ENCODE results near the gene CYP4F8. TPM values are rescaled to one million over a fixed set of nuclear protein-coding genes. Genes with fewer than 3 reads are reported as not detected.
"Not testable (repeated sequence)": the region's sequence is repeated elsewhere in the genome, so short reads cannot be mapped to it uniquely, and the experiment has no call there.

The CYP4F8 gene
- total RNA-seq, 2 experiments from 2014 or later = not detected

GRCh38 chr19:15649526-15649925 is 34.5 kb downstream of the CYP4F8 start:
- Mint-ChIP-seq H3K4me3 (no peak overlapping the region), H3K36me3 (ENCODE audit: low read depth) (no peaks in the 10 kb centered on the region), H3K27me3 (peaks cover 45% of the 10 kb centered on the region), H3K4me1 (ENCODE audit: low read depth) (no peaks in the 10 kb centered on the region), H3K9me3 (no peaks in the 10 kb centered on the region), H3K27ac (no peak overlapping the region)
- DNase-seq (no peak), ATAC-seq (ENCODE audit: poor library complexity) (no peak)
- intact Hi-C loops (cut with DNase I, micrococcal nuclease) = no loop called here
- Histone ChIP-seq H3K9me3 (ENCODE audit: control insufficient read depth in 1 of 2, insufficient read depth in 1 of 2, low read length in 2 of 2) (no peaks in the 10 kb centered on the region), H3K4me3 (ENCODE audit: low read length) (no peak overlapping the region), H3K36me3 (ENCODE audit: insufficient read depth, low read length) (no peaks in the 10 kb centered on the region), H3K27ac (ENCODE audit: low read depth in 1 of 2, low read length in 2 of 2) (no peak overlapping the region), H3K4me1 (ENCODE audit: insufficient read depth, low read length) (no peaks in the 10 kb centered on the region), H3K27me3 (ENCODE audit: control insufficient read depth in 1 of 2, insufficient read depth in 2 of 2, low read length in 2 of 2) (peaks cover 2 to 7% of the 10 kb centered on the region in 2 experiments)
- TF ChIP-seq CTCF (IDR thresholded peaks at IDR 0.05) = no peak
- CTCF ChIA-PET = no interaction called here
- POLR2A ChIA-PET = no interaction called here

- peaks cover 49% of the 10 kb centered on the region for H3K27me3 Mint-ChIP-seq
Observed at GRCh38 chr19:15650123-15650522, 35.1 kb downstream of the CYP4F8 start.

DNA sequence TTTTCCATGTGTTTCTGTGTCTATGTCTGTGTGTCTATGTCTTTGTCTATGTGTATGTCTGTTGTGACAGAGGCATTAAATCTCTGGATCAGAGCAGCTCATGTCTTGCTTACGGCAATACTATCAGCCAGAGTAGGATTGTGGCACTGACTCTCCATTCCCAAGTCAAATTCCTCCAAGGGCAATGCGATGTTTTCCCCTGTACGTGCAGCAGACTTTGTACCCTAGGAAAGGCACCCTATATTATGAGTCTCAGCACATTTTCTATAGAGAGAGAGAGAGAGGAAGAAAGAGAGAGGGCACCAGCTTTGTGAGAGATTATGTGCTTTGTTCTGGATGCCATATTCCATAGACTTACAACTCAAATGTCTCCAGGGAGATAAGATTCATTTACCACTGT is 36.8 kb downstream of the CYP4F8 start:
- Histone ChIP-seq H3K27ac (ENCODE audit: low read depth in 1 of 2, low read length in 2 of 2) (no peak overlapping the region), H3K36me3 (ENCODE audit: insufficient read depth, low read length) (no peaks in the 10 kb centered on the region), H3K4me1 (ENCODE audit: insufficient read depth, low read length) (no peaks in the 10 kb centered on the region), H3K27me3 (ENCODE audit: control insufficient read depth in 1 of 2, insufficient read depth in 2 of 2, low read length in 2 of 2) (peaks cover 0 to 14% of the 10 kb centered on the region in 2 experiments), H3K9me3 (ENCODE audit: control insufficient read depth in 1 of 2, insufficient read depth in 1 of 2, low read length in 2 of 2) (no peaks in the 10 kb centered on the region), H3K4me3 (ENCODE audit: low read length) (no peak overlapping the region)
- Mint-ChIP-seq H3K36me3 (ENCODE audit: low read depth) (no peaks in the 10 kb centered on the region), H3K27ac (no peak overlapping the region), H3K27me3 (peaks cover 52% of the 10 kb centered on the region), H3K4me3 (no peak overlapping the region), H3K9me3 (no peaks in the 10 kb centered on the region), H3K4me1 (ENCODE audit: low read depth) (no peaks in the 10 kb centered on the region)
- ATAC-seq (ENCODE audit: poor library complexity) = no peak
- intact Hi-C loops (cut with DNase I, micrococcal nuclease) = no loop called here
- CTCF ChIA-PET = no interaction called here
- DNase-seq = no peak
- no peak for TF ChIP-seq CTCF (IDR thresholded peaks at IDR 0.05)
- POLR2A ChIA-PET = no interaction called here

More at GRCh38 chr19:15650123-15650522, 35.1 kb downstream of the CYP4F8 start:
- peaks cover 2 to 10% of the 10 kb centered on the region in 2 experiments for H3K27me3 ChIP-seq (ENCODE audit: control insufficient read depth in 1 of 2, insufficient read depth in 2 of 2, low read length in 2 of 2)
- intact Hi-C loops (cut with DNase I, micrococcal nuclease); H3K4me1 ChIP-seq (ENCODE audit: insufficient read depth, low read length); H3K9me3 ChIP-seq (ENCODE audit: control insufficient read depth in 1 of 2, insufficient read depth in 1 of 2, low read length in 2 of 2); H3K4me3 Mint-ChIP-seq; H3K4me3 ChIP-seq (ENCODE audit: low read length); POLR2A ChIA-PET; DNase-seq; H3K27ac ChIP-seq (ENCODE audit: low read depth in 1 of 2, low read length in 2 of 2); ATAC-seq (ENCODE audit: poor library complexity); H3K36me3 ChIP-seq (ENCODE audit: insufficient read depth, low read length); H3K27ac Mint-ChIP-seq; CTCF ChIA-PET; H3K9me3 Mint-ChIP-seq; H3K4me1 Mint-ChIP-seq (ENCODE audit: low read depth); H3K36me3 Mint-ChIP-seq (ENCODE audit: low read depth): not testable (repeated sequence)

DNA sequence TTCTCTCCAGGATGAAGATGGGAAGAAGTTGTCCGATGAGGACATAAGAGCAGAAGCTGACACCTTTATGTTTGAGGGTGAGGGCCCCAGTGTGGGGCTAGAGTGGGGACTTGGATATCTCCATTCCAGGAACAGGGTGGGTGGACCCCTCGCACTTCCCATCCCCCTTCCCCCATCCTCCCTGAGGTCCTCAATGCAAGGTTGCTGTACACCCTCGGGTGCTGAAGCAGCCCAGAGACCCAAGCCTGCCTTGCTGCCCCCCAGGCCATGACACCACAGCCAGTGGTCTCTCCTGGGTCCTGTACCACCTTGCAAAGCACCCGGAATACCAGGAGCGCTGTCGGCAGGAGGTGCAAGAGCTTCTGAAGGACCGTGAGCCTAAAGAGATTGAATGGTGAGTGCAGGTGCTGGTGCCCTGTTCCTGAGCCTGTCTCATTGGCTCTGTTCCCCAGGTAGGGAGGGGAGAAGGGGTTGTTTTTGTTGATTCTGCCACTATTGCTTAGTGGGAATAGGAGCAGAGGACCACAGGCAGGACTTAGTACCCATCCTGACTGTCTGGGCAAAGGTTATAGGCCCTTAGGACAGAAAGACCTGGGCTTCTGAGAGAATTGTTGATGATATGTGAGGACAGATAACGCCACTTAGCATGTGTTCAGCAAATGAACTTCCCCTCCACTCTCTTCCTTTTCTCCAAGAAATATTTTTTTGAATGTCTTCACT is 37.7 kb downstream of the CYP4F8 start:
- no peaks in the 10 kb centered on the region for H3K9me3 ChIP-seq (ENCODE audit: control insufficient read depth in 1 of 2, insufficient read depth in 1 of 2, low read length in 2 of 2)
- CTCF ChIA-PET = no interaction called here
- H3K36me3 ChIP-seq (ENCODE audit: insufficient read depth, low read length) = no peaks in the 10 kb centered on the region
- no peak for DNase-seq
- Mint-ChIP-seq H3K36me3 (ENCODE audit: low read depth) (no peaks in the 10 kb centered on the region), H3K27me3 (peaks cover 55% of the 10 kb centered on the region), H3K27ac (no peak overlapping the region), H3K9me3 (no peaks in the 10 kb centered on the region), H3K4me1 (ENCODE audit: low read depth) (no peaks in the 10 kb centered on the region), H3K4me3 (no peak overlapping the region)
- no peak for TF ChIP-seq CTCF (IDR thresholded peaks at IDR 0.05)
- H3K4me3 ChIP-seq (ENCODE audit: low read length) = no peak overlapping the region
- POLR2A ChIA-PET = no interaction called here
- intact Hi-C loops (cut with DNase I, micrococcal nuclease) = no loop called here
- H3K4me1 ChIP-seq (ENCODE audit: insufficient read depth, low read length) = no peaks in the 10 kb centered on the region
- H3K27ac ChIP-seq (ENCODE audit: low read depth in 1 of 2, low read length in 2 of 2) = no peak overlapping the region
- ATAC-seq (ENCODE audit: poor library complexity) = no peak
- peaks cover 6 to 15% of the 10 kb centered on the region in 2 experiments for H3K27me3 ChIP-seq (ENCODE audit: control insufficient read depth in 1 of 2, insufficient read depth in 2 of 2, low read length in 2 of 2)

Measured in CD4-positive, alpha-beta T cell (primary cell).